Superior temporal gyrus (tissue), 1 donor: ENCODE measurements around the gene FOLR2.

ENCODE experiments used
- DNase-seq: peaks from one replicate; pipeline ENCODE4 v3.0.0-alpha.2; 2016; ENCODE audit errors: extremely low spot score

The FOLR2 gene

DNA sequence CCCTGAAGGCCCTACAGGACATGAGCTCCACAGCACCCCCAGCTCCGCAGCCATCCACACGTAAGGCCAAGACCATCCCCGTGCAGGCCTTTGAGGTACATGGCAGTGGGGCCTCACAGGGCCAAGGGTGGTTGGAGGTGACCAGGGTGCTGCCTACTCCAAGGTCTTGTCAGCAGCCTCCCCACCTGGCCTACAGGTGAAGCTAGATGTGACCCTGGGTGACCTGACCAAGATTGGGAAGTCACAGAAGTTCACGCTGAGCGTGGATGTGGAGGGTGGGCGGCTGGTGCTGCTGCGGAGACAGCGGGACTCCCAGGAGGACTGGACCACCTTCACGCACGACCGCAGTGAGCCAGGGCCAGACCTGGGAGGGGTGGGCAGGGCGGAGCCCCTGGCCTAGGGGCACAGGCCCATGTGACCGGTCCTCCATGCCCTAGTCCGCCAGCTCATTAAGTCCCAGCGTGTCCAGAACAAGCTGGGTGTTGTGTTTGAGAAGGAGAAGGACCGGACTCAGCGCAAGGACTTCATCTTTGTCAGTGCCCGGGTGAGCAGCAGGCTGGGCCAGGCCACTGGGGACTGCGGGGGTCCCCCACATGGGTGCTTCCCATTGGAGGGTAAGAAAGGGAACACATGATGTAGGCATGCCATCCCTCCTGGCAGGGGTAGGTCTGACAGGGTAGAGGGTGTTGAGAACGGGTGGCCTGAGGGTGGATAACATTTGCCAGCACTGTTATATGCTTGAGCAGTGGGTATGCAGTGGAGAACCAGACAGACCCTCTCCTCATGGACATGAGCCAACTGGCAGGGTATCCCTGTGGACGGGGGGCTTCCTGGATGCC, 13.6 kb downstream of the FOLR2 start:
- no peak for DNase-seq

DNA sequence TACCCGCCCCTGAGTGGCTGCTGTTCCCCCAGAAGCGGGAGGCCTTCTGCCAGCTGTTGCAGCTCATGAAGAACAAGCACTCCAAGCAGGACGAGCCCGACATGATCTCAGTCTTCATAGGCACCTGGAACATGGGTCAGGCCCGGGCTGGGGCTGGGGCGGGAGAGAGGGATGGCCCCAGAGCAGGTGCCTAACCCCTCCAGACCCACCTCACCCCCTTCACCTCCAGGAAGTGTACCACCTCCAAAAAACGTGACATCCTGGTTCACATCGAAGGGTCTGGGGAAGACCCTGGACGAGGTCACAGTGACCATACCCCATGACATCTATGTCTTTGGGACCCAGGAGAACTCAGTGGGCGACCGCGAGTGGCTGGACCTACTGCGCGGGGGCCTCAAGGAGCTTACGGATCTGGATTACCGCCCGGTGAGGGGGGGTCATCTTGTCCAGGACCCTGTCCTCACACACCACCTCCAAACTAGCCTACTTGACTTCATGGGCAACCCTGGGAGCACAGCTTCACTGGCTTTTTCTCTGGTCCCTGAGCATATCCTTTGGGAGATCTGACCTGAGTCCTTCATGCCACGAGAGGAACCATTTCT, 14.3 kb downstream of the FOLR2 start:
- DNase-seq = no peak

DNA sequence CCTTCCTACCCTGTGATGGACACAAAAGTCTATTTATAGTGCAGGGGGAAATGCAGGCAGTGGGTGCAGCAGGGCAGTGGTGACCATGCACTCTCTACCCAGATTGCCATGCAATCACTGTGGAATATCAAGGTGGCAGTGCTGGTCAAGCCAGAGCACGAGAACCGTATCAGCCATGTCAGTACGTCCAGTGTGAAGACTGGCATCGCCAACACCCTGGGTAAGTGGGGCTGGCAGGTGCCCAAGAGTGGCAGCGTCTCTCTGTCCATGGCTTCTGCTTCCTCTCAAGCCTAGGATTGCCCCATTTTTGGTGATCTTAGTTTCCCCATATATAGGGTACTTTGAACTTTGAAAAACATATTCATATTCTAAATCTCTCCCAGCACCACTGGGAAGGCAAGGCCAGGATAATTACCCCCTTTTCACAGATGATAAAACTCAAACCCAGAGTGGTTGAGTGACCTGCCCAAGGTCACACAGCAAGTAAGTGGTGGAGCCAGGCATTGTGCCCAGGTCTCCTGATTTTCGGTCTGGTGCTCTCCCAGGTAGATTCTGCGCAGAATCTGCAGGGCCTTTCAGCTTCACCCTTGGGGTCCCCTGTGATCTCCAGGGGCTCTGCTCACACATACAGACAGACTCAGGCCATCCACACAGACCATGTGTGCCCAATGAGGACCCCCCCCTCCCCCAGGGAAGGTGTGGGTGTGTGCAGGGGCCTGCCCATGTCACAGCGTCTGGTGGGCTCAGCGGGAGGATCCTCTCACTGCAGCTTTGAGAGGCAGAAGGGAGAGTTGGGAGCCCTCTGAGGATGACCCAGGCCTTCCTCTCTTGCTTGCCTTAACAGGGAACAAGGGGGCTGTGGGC, 15.0 kb downstream of the FOLR2 start:
- DNase-seq = no peak

DNA sequence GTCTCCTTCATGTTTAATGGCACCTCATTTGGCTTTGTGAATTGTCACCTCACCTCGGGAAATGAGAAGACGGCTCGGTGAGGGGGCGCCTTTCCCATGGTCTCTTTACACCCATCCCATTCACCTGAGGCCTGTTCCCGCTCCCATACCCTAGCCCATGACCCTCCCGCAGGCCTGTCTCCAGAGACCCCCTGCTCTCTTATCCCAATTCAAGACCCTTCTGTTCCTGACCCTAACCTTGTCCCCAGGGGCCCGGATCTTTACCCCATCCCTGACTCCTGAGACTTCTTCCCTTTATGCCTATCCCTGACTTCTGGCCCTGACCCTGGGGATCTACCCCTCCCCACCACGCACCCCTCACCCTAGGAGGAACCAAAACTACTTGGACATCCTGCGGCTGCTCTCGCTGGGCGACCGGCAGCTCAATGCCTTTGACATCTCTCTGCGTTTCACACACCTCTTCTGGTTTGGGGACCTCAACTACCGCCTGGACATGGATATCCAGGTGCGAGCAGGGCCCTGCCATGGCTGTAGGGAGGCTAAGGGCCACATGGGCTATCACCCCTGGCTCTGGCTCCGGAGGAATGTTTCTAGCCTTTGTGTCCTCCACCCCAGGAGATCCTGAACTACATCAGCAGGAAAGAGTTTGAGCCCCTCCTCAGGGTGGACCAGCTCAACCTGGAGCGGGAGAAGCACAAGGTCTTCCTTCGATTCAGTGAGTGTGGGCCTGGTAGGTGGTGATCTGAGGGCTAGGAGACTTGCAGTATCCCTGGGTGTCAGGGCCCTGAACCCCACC, 15.9 kb downstream of the FOLR2 start:
- no peak for DNase-seq

DNA sequence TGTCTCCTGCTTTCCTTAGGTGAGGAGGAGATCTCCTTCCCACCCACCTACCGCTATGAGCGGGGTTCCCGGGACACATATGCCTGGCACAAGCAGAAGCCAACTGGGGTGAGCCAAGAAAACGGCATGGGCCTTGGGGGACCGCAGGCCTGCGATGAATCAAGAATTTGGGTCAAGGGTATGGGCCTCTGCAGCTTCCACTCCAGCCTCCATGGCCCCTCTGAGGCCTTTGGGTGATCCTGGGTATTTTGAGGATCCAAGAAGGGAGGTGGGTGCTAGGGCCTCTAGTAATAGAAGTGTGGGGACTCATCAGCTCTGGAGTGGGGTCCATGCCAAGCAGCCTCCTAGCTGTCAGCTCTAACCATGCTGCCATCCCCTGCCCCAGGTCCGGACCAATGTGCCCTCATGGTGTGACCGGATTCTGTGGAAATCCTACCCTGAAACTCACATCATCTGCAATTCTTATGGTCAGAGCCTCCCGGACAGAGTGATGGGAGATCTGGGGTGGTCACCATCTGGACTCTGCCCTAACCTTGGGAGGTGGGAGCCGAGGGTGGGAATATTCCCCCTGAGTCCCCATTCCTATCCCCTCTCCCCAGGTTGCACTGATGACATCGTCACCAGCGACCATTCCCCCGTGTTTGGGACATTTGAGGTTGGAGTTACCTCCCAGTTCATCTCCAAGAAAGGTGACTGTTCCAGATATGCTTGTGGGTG, 16.6 kb downstream of the FOLR2 start:
- no peak for DNase-seq

DNA sequence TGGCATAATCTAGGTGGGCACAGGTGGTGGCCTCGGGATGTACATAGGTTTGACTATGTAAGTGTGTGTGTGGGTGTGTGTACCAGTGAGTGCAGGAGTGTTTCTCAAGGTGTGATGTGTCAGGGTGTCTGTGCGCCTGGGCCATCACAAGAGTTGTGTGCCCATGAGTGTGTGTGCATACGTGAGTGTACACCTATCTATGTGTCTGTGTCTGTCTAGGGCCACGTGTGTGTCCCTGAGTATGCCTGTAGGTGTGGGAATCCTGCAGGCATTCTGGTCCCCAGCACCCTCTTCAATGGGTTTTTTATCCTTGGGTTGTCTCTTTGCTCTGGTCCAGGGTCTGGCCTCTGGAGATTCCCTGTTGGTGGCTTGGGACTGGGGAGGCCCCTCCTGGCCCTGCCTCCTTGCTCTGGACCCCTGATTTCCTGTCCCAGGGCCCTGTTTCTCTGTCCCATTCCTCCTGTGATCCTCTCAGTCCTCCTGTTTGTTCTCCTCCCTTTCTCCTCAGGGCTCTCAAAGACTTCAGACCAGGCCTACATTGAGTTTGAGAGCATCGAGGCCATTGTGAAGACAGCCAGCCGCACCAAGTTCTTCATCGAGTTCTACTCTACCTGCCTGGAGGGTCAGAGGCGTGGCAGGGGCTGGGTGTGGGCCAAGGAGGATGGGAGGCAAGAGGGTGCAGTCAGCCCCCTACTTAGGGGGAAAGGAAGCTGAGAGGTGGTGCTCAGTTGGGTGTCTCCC, 17.3 kb downstream of the FOLR2 start:
- no peak for DNase-seq

DNA sequence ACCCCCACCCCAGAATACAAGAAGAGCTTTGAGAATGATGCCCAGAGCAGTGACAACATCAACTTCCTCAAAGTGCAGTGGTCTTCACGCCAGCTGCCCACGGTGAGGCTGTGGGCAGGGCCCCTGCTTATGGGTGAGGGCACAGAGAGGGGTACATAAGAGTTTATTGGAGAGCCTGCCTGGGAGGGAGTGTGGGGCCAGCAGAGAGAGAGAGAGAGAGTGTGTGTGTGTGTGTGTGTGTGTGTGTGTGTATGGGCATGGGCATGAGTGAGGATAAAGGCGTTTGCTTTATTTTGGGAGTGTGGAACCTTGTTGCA, 17.9 kb downstream of the FOLR2 start:
- no peak for DNase-seq

DNA sequence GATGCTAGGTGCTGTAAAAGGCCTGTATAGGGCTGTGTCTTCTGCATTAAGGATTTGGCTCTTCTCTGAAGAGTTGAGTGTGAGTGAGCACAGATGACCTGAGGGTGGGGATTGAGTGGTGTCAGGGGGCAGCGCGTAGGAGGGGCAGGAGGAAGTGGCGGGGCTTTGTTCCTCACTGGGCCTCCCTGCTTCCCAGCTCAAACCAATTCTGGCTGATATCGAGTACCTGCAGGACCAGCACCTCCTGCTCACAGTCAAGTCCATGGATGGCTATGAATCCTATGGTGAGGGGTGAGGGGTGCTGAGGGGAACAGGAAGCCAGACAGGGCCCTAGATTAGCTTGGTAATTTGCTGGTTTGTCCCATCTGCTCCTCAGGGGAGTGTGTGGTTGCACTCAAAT, 18.3 kb downstream of the FOLR2 start:
- DNase-seq = no peak

DNA sequence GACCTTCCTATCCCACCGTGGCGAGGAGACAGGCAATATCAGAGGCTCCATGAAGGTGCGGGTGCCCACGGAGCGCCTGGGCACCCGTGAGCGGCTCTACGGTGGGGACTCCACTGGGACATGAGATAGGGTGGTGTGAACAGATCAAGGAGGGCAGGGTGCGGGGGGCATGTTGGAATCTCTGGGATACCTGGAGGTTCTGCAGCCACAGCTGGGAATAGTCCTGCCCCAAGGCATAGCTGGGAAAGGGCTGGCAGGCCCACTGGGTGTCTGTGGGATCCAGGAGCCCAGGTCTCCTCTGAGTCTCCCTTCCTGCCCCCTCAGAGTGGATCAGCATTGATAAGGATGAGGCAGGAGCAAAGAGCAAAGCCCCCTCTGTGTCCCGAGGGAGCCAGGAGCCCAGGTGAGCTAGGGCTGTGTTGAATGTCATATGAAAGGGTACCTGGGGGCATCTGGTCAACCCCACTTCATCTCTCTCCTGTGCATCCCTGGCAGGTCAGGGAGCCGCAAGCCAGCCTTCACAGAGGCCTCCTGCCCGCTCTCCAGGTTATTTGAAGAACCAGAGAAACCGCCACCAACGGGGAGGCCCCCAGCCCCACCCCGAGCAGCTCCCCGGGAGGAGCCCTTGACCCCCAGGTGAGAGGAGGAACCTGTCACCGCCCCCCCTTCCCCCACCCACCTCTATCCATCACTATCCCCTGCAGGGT, 18.9 kb downstream of the FOLR2 start:
- no peak for DNase-seq

DNA sequence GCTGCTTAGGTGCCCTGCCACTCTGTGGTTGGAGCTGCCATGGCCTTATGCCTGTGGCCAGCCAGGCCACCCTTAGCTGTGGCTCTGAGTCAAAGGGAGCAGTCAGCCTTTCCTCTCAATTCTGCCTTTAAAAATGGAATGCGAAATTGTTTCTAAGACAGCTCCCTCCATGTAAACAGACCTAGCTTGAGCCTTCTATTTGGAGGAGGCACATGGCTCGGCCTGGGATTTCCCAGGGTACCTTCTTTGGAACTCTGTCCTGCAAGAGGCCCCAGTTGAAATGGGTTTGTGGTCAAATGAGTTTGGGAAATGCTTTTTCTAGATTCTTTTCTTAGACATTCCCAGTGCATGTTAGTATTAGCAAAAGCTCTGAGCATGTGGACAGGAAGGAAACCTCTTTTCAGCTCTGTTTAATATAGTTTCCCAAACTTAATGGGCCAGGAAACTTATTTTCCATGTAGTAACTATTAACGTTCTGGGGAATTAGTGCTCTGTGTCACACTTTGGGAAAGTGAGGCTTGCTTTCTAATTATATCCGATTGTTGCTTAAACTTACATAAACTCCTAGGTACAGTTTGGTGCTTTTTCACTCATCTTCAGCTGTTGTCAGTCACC, 19.6 kb downstream of the FOLR2 start:
- DNase-seq = no peak

DNA sequence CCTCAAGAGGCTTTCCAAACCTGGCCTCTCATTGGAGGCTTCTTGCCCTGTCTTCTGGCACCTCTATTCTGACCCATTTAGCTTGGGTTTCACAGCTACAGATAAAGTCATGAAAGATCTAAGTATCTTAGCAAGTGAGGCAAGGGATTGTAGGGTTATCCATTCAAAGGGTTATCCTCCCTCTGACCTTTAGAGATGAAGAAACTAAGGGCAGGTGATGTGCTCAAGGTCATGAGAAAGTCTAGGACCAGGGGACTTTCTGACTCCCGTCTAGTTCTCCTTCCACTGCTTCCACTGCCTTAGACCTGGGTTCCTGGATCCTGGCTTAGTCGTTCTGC, 20.1 kb downstream of the FOLR2 start:
- DNase-seq = no peak

DNA sequence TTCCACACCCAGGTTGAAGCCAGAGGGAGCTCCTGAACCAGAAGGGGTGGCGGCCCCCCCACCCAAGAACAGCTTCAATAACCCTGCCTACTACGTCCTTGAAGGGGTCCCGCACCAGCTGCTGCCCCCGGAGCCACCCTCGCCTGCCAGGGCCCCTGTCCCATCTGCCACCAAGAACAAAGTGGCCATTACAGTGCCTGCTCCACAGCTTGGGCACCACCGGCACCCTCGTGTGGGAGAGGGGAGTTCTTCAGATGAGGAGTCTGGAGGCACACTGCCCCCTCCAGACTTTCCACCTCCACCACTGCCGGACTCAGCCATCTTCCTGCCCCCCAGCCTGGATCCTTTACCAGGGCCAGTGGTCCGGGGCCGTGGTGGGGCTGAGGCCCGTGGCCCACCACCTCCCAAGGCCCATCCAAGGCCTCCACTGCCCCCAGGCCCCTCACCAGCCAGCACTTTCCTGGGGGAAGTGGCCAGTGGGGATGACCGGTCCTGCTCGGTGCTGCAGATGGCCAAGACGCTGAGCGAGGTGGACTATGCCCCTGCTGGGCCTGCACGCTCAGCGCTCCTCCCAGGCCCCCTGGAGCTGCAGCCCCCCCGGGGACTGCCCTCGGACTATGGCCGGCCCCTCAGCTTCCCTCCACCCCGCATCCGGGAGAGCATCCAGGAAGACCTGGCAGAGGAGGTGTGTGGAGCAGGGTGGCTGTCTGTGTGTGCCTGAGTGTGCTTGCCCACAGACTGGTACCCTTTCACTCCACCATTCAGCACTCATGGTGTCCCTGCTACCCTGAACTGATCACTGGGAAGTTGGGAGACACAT, 20.7 kb downstream of the FOLR2 start:
- DNase-seq = no peak

DNA sequence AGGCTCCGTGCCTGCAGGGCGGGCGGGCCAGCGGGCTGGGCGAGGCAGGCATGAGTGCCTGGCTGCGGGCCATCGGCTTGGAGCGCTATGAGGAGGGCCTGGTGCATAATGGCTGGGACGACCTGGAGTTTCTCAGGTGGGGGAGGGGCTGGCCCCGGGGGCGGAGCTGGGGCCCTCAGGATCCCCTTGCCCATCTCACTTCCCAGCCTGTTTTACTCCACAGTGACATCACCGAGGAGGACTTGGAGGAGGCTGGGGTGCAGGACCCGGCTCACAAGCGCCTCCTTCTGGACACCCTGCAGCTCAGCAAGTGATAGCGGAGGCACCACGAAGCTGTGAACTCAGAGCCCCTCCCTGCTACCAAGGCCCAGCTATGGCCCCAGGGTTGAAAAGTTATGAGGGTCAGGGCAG, 21.5 kb downstream of the FOLR2 start:
- no peak for DNase-seq

DNA sequence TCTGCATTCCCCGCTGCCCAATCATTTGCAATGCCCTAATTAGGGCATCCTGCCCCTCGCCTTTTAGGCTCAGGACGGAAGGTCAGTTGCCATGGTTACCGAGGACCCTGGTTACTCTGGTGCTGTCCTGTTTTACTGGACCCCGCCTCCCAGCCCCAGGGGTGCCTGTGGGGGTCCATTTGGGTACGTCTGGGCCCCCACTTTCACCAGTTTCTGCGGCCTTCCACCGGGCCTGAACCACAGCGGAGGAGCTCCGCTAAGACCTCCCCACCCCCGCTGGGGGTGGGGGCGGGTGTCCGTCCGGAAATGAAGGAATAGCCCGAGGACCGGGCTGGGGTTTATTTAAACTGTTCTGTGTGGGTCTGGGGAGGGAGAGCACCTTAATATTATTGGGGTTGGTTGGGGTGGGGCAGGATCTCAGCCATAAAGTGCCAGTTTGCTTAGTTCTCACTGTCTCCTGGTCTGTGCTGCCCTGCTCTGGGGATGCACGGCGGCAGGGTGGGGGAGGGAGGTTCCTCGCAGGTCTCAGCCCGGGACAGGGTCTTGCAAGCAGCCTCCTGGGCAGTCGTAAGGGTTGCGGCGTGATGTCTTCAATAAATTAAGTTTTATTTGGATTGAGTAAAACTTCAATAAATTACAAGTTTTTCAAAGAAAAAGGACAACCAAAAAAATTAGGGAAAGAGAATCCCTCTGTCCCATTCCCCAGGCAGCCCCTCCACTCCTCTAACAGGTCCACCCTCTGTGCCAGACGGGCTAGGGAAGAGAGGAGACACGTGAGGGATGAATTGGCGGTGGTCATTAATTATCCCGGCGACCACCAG, 22.1 kb downstream of the FOLR2 start:
- DNase-seq = no peak

DNA sequence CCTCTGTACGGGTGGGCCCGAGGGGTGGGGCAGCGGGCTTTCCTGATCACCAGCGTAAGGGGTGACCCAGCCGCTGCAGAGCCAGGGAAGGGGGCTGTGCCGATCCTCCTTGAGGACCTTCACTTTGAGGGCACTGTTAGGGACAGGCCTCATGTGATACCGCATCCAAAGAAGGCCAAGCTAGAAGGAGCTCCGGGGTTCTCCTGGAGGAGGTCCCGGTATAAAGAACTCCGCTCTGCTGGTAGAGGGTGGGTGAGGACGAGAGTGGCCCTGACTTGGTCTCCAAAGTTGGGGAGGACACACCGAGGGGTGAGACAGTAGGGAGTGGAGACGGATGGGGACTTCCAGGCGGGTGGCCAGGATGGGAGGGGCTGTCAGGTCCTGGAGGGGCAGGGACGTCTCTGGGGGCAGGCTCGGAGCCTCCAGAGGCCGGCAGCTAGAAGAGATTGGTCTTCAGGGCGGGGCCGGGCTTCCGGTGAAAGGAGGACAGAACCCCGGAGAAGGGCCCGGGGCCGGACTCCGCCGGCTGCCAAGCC, 22.8 kb downstream of the FOLR2 start:
- no peak for DNase-seq

DNA sequence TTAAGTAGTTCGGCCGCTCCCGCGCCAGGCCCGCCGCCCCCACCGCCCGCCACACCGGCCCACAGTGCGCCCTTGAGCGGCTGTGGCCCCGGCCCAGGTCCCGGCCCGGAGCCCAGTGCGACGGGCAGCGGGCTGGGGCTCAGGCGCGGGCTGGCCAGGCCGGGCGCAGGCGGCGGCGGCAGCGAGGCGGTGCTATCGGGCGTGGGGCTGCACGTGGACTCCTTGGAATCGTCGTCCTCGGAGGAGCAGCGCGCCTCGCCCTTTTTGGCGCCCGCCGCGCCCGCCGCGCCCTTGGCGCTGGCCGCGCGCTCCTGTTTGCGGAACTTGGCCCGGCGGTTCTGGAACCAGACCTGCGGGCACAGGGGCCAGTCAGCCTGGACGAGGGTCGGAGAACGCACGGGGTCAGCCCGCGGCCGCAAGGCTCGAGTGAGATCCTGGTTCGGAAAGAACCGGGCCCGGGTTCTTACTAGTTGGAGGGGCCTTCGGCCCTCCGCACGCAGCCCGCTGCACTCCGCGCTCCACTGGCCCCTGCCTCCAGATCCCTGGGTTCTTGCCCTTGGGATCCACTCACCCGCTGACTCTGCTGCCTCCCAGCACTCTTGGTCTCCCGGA, 23.4 kb downstream of the FOLR2 start:
- no peak for DNase-seq
